Liver (tissue), 3 donors: ENCODE measurements around the gene FOXS1.

ENCODE experiments used
- CTCF ChIP-seq: fragments of 150-350 bp; IDR thresholded peaks from 2 replicates; pipeline ENCODE4 v1.5.1; 2017; ENCODE audit warnings: improper control_type of control experiment, low read depth, low read length; ENCODE audit not compliant: missing input control
- EGR1 ChIP-seq, 2 donors: IDR thresholded peaks; 2 replicates each; pipeline ENCODE4 v1.6.1; 2016 to 2018; ENCODE audit warnings: antibody characterized with exemption in 2 of 2, low read depth in 2 of 2
- RAD21 ChIP-seq, 2 donors: IDR thresholded peaks; 2 replicates each; pipeline ENCODE4 v1.6.1; 2016; ENCODE audit warnings: antibody characterized with exemption in 2 of 2, mild to moderate bottlenecking in 2 of 2
- RXRA ChIP-seq, 2 donors: IDR thresholded peaks; 2 replicates each; pipeline ENCODE4 v1.6.1; 2017 to 2018; ENCODE audit warnings: antibody characterized with exemption in 2 of 2, mild to moderate bottlenecking in 1 of 2
- SP1 ChIP-seq: IDR thresholded peaks from 2 replicates; pipeline ENCODE4 v1.6.1; 2018; ENCODE audit warnings: antibody characterized with exemption, mild to moderate bottlenecking
- TAF1 ChIP-seq: conservative IDR thresholded peaks from 2 replicates; pipeline ENCODE4 v1.6.1; 2016; ENCODE audit warnings: antibody characterized with exemption, mild to moderate bottlenecking
- donor health status: healthy.
- donor health status: healthy.

GRCh38 chr20:31875671-31876070 is 30.3 kb upstream of the FOXS1 start:
- no peak for TF ChIP-seq SP1
- TF ChIP-seq TAF1, result no peak
- TF ChIP-seq CTCF, result no peak
- TF ChIP-seq EGR1 (IDR thresholded peaks at IDR 0.05; ENCODE audit: low read depth in 2 of 2), result no peak
- no peak for TF ChIP-seq RAD21 (IDR thresholded peaks at IDR 0.05)
- no peak for TF ChIP-seq RXRA (IDR thresholded peaks at IDR 0.05)
